GM12892 (cell line): Measurements from ENCODE around the gene SIPA1L3.

Experiments used
- POLR2A ChIP-seq: IDR thresholded peaks from 2 replicates; pipeline ENCODE4 v1.6.1; 2011; ENCODE audit warnings: low read depth, low read length, control low read depth
- POLR2AphosphoS5 ChIP-seq: IDR thresholded peaks from 2 replicates; pipeline ENCODE4 v1.6.1; 2011; ENCODE audit warnings: low read depth, low read length, control low read depth
- TAF1 ChIP-seq: IDR thresholded peaks from 2 replicates; pipeline ENCODE4 v1.6.1; 2011; ENCODE audit warnings: low read depth, mild to moderate bottlenecking, control low read depth, low read length, borderline replicate concordance

GRCh38 chr19:38035515-38036495, 128.8 kb downstream of the SIPA1L3 start:
- no peak for TF ChIP-seq POLR2A
- no peak for TF ChIP-seq POLR2AphosphoS5
- no peak for TF ChIP-seq TAF1
